Measurements from ENCODE around the gene RAPGEF6. TPM values are rescaled to one million over a fixed set of nuclear protein-coding genes. Genes with fewer than 3 reads are reported as not detected.

RAPGEF6 gene
- total RNA-seq, 2 donors from 2014 or later: 19.2 to 24.0 TPM

GRCh38 chr5:131538177-131538593 is 96.8 kb downstream of the RAPGEF6 start:
- Mint-ChIP-seq H3K27ac (no peak overlapping the region), H3K9me3 (no peaks in the 10 kb centered on the region), H3K27me3 (ENCODE audit: insufficient read depth) (no peaks in the 10 kb centered on the region), H3K4me3 (no peak overlapping the region), H3K4me1 (no peaks in the 10 kb centered on the region), H3K36me3 (ENCODE audit: low read depth) (peaks cover 4% of the 10 kb centered on the region)
- Histone ChIP-seq H3K9ac (ENCODE audit: extremely low read depth, low read length, poor library complexity, severe bottlenecking) (no peak overlapping the region), H3K27me3 (ENCODE audit: control insufficient read depth, insufficient read depth, low read length, poor library complexity, severe bottlenecking) (no peaks in the 10 kb centered on the region), H3K9me3 (ENCODE audit: control insufficient read depth, low read length) (no peaks in the 10 kb centered on the region), H3K4me3 (ENCODE audit: low read length) (no peak overlapping the region), H3K36me3 (ENCODE audit: control insufficient read depth, insufficient read depth, low read length) (peaks cover 10% of the 10 kb centered on the region), H3K4me1 (ENCODE audit: control insufficient read depth, insufficient read depth, low read length) (no peaks in the 10 kb centered on the region), H3K27ac (ENCODE audit: low read depth, low read length) (no peak overlapping the region)
- no peak for TF ChIP-seq CTCF (conservative IDR thresholded peaks at IDR 0.05)
- no peak for DNase-seq
- WGBS, 2 experiments (ENCODE audit: insufficient coverage in 1 of 2, insufficient read length in 1 of 2): 88 to 93% methylated on average over 1 to 3 of the region's 3 CpGs

GRCh38 chr5:131536850-131537448 is 98.1 kb downstream of the RAPGEF6 start:
- Mint-ChIP-seq H3K36me3 (ENCODE audit: low read depth) (peaks cover 4% of the 10 kb centered on the region), H3K4me3 (no peak overlapping the region), H3K27ac (no peak overlapping the region), H3K27me3 (ENCODE audit: insufficient read depth) (no peaks in the 10 kb centered on the region), H3K9me3 (no peaks in the 10 kb centered on the region), H3K4me1 (no peaks in the 10 kb centered on the region)
- no peak for TF ChIP-seq CTCF (conservative IDR thresholded peaks at IDR 0.05)
- no peak for DNase-seq
- peak overlapping the region; percentile 1 for H3K27ac ChIP-seq (ENCODE audit: low read depth, low read length)
- no peak overlapping the region for H3K4me3 ChIP-seq (ENCODE audit: low read length)
- 82 to 88% methylated on average over 1 to 2 of the region's 2 CpGs for WGBS, 2 experiments (ENCODE audit: insufficient coverage in 1 of 2, insufficient read length in 1 of 2)
- H3K36me3 ChIP-seq (ENCODE audit: control insufficient read depth, insufficient read depth, low read length): peaks cover 14% of the 10 kb centered on the region
- no peaks in the 10 kb centered on the region for H3K4me1 ChIP-seq (ENCODE audit: control insufficient read depth, insufficient read depth, low read length)
- H3K9ac ChIP-seq (ENCODE audit: extremely low read depth, low read length, poor library complexity, severe bottlenecking): no peak overlapping the region
- no peaks in the 10 kb centered on the region for H3K9me3 ChIP-seq (ENCODE audit: control insufficient read depth, low read length)
- H3K27me3 ChIP-seq (ENCODE audit: control insufficient read depth, insufficient read depth, low read length, poor library complexity, severe bottlenecking): no peaks in the 10 kb centered on the region

GRCh38 chr5:131536211-131536826 is 98.7 kb downstream of the RAPGEF6 start:
- Histone ChIP-seq H3K27ac (ENCODE audit: low read depth, low read length) (peak overlapping the region; percentile 61), H3K4me1 (ENCODE audit: control insufficient read depth, insufficient read depth, low read length) (no peaks in the 10 kb centered on the region), H3K9me3 (ENCODE audit: control insufficient read depth, low read length) (no peaks in the 10 kb centered on the region), H3K4me3 (ENCODE audit: low read length) (no peak overlapping the region), H3K9ac (ENCODE audit: extremely low read depth, low read length, poor library complexity, severe bottlenecking) (no peak overlapping the region), H3K27me3 (ENCODE audit: control insufficient read depth, insufficient read depth, low read length, poor library complexity, severe bottlenecking) (no peaks in the 10 kb centered on the region), H3K36me3 (ENCODE audit: control insufficient read depth, insufficient read depth, low read length) (peaks cover 14% of the 10 kb centered on the region)
- Mint-ChIP-seq H3K27ac (no peak overlapping the region), H3K4me3 (no peak overlapping the region), H3K36me3 (ENCODE audit: low read depth) (peaks cover 4% of the 10 kb centered on the region), H3K4me1 (no peaks in the 10 kb centered on the region), H3K27me3 (ENCODE audit: insufficient read depth) (no peaks in the 10 kb centered on the region), H3K9me3 (no peaks in the 10 kb centered on the region)
- DNase-seq: no peak
- 92 to 100% methylated on average over 2 to 6 of the region's 6 CpGs for WGBS, 2 experiments (ENCODE audit: insufficient coverage in 1 of 2, insufficient read length in 1 of 2)
- no peak for TF ChIP-seq CTCF (conservative IDR thresholded peaks at IDR 0.05)

Data from endodermal cell (in vitro differentiated cells).